Sigmoid colon (tissue), 7 donors: ENCODE results near the gene COL23A1. TPM values are rescaled to one million over a fixed set of nuclear protein-coding genes. Genes with fewer than 3 reads are reported as not detected.
"Not testable (repeated sequence)": the region's sequence is repeated elsewhere in the genome, so short reads cannot be mapped to it uniquely, and the experiment has no call there.

Source experiments
- DNase-seq: peaks from one replicate; pipeline ENCODE4 v3.0.0-alpha.2; 2019
- H3K27ac ChIP-seq, 4 donors: fragments of 200-600 bp; sonication (generic); one replicate each; pipeline ENCODE4 v1.5.1; 2016 to 2019; ENCODE audit warnings: mild to moderate bottlenecking in 1 of 4
- H3K27me3 ChIP-seq, 3 donors: fragments of 200-600 bp; sonication (generic); one replicate each; pipeline ENCODE4 v1.5.1; 2019; ENCODE audit warnings: mild to moderate bottlenecking in 1 of 3
- H3K36me3 ChIP-seq, 4 donors: fragments of 200-600 bp; sonication (generic); one replicate each; pipeline ENCODE4 v1.5.1; 2016 to 2019
- H3K4me1 ChIP-seq, 4 donors: fragments of 200-600 bp; sonication (generic); one replicate each; pipeline ENCODE4 v1.5.1; 2017 to 2019
- H3K4me3 ChIP-seq, 4 donors: fragments of 200-600 bp; sonication (generic); one replicate each; pipeline ENCODE4 v1.5.1; 2017 to 2019; ENCODE audit warnings: mild to moderate bottlenecking in 2 of 4, moderate library complexity in 1 of 4
- H3K9me3 ChIP-seq, 4 donors: fragments of 200-600 bp in 3 of 4; sonication (generic) in 3 of 4; one replicate each; pipeline versions ENCODE4 v1.5.1 to v1.6.1; 2013 to 2019
- CTCF ChIP-seq, 4 experiments: fragments of 450-650 bp in 3 of 4; fragments of 200-600 bp in 1 of 4; IDR thresholded peaks; one replicate each; pipeline ENCODE4 v1.5.1; 2016 to 2019; ENCODE audit warnings: antibody characterized with exemption in 4 of 4, mild to moderate bottlenecking in 3 of 4, moderate library complexity in 2 of 4
- EP300 ChIP-seq, 4 donors: sonication (generic); formaldehyde crosslinking; IDR thresholded peaks; one replicate each; pipeline ENCODE4 v1.6.1; 2017; ENCODE audit warnings: antibody characterized with exemption in 4 of 4
- POLR2A ChIP-seq, 2 donors: fragments of 450-650 bp; IDR thresholded peaks; one replicate each; pipeline ENCODE4 v1.6.1; 2016; ENCODE audit warnings: antibody characterized with exemption in 2 of 2, mild to moderate bottlenecking in 2 of 2, moderate library complexity in 2 of 2
- POLR2AphosphoS5 ChIP-seq, 4 donors: sonication (generic); formaldehyde crosslinking; IDR thresholded peaks; one replicate each; pipeline ENCODE4 v1.6.1; 2017; ENCODE audit warnings: antibody characterized with exemption in 4 of 4
- WGBS, 2 donors: extraction: QIAGEN DNeasy Blood & Tissue Kit; methylation state at CpG; one replicate each; pipeline ENCODE4 v1.1.7; 2013; 5-methylcytosine and 5-hydroxymethylcytosine counted together
- intact Hi-C: fragments of 100-400 bp; cut with DNase I; formaldehyde crosslinking; loops from one replicate; pipeline ENCODE4 v1.15.1; 2023
- polyA plus RNA-seq, 3 donors: library from polyadenylated mRNA; stranded (reverse); fragments of 200-250 nt; gene quantifications; one replicate each; pipeline ENCODE4 v1.2.3, GENCODE V29; 2013
- total RNA-seq, 4 donors: library from RNA; depleted of rRNA; stranded (reverse); fragments of >200 nt; gene quantifications; one replicate each; pipeline ENCODE4 v1.1.0, GENCODE V29; 2016
- donor health status: healthy with polysubstance abuse.
- donor health status: Bipolar disorder and iron deficiency.
- donor health status: healthy.

COL23A1 gene
- total and polyA plus RNA-seq, 7 donors: 0.28 to 1.2 (median 0.57) TPM; not detected in 1

GRCh38 chr5:178241688-178242231 is 348.4 kb downstream of the COL23A1 start:
- TF ChIP-seq CTCF (IDR thresholded peaks at IDR 0.05) (no peak), POLR2A (IDR thresholded peaks at IDR 0.05) (no peak), POLR2AphosphoS5 (IDR thresholded peaks at IDR 0.05) (no peak), EP300 (IDR thresholded peaks at IDR 0.05) (no peak)
- Histone ChIP-seq H3K4me3 (no peak overlapping the region), H3K27me3 (no peaks in the 10 kb centered on the region), H3K27ac (peak overlapping the region in 2 of 4 donors; percentile 7 to 49), H3K36me3 (no peaks in the 10 kb centered on the region), H3K9me3 (no peaks in the 10 kb centered on the region), H3K4me1 (no peaks in the 10 kb centered on the region)
- WGBS, 2 donors: 78 to 84% methylated on average over 15 of the region's 15 CpGs
- intact Hi-C loops: no loop called here
- no peak for DNase-seq

- H3K9me3 ChIP-seq: no peaks in the 10 kb centered on the region
- 49 to 76% methylated on average over 8 of the region's 8 CpGs for WGBS, 2 donors
- H3K4me3 ChIP-seq: no peak overlapping the region
- H3K36me3 ChIP-seq: no peaks in the 10 kb centered on the region
- H3K4me1 ChIP-seq: no peaks in the 10 kb centered on the region
- DNase-seq: no peak
- intact Hi-C loops: no loop called here
- TF ChIP-seq CTCF (IDR thresholded peaks at IDR 0.05): no peak
- no peak for TF ChIP-seq POLR2A (IDR thresholded peaks at IDR 0.05)
- no peak for TF ChIP-seq EP300 (IDR thresholded peaks at IDR 0.05)
- no peak for TF ChIP-seq POLR2AphosphoS5 (IDR thresholded peaks at IDR 0.05)
- H3K27ac ChIP-seq: peak overlapping the region in 2 of 4 donors; percentile 7 to 49
- no peaks in the 10 kb centered on the region for H3K27me3 ChIP-seq
Observed at GRCh38 chr5:178241231-178241663, 348.9 kb downstream of the COL23A1 start.

- intact Hi-C loops: no loop called here
- no peak overlapping the region for H3K4me3 ChIP-seq
- peak overlapping the region in 2 of 4 donors; percentile 26 to 49 for H3K27ac ChIP-seq
- no peaks in the 10 kb centered on the region for H3K27me3 ChIP-seq
- 52 to 84% methylated on average over 9 of the region's 9 CpGs for WGBS, 2 donors
- TF ChIP-seq EP300 (IDR thresholded peaks at IDR 0.05) (no peak), POLR2A (IDR thresholded peaks at IDR 0.05) (no peak), POLR2AphosphoS5 (IDR thresholded peaks at IDR 0.05) (no peak), CTCF (IDR thresholded peaks at IDR 0.05) (no peak)
- H3K9me3 ChIP-seq: no peaks in the 10 kb centered on the region
- H3K36me3 ChIP-seq: no peaks in the 10 kb centered on the region
- DNase-seq: no peak
- H3K4me1 ChIP-seq: no peaks in the 10 kb centered on the region
Observed at GRCh38 chr5:178240766-178241165, 349.4 kb downstream of the COL23A1 start.

- TF ChIP-seq CTCF (IDR thresholded peaks at IDR 0.05) (no peak), POLR2AphosphoS5 (IDR thresholded peaks at IDR 0.05) (no peak), EP300 (IDR thresholded peaks at IDR 0.05) (no peak), POLR2A (IDR thresholded peaks at IDR 0.05) (no peak)
- 79 to 91% methylated on average over 19 of the region's 19 CpGs for WGBS, 2 donors
- no peak for DNase-seq
- Histone ChIP-seq H3K4me3 (no peak overlapping the region), H3K27ac (peak overlapping the region in 2 of 4 donors; percentile 26 to 49), H3K27me3 (no peaks in the 10 kb centered on the region), H3K36me3 (no peaks in the 10 kb centered on the region), H3K4me1 (no peaks in the 10 kb centered on the region), H3K9me3 (no peaks in the 10 kb centered on the region)
- intact Hi-C loops: no loop called here
Observed at GRCh38 chr5:178240341-178240741, 349.9 kb downstream of the COL23A1 start.

- H3K4me1 ChIP-seq, H3K27me3 ChIP-seq, H3K9me3 ChIP-seq, DNase-seq, H3K4me3 ChIP-seq, H3K36me3 ChIP-seq, intact Hi-C loops: not testable (repeated sequence)
- H3K27ac ChIP-seq: peak overlapping the region in 2 of 4 donors; percentile 26 to 49
- 48 to 91% methylated on average over 16 of the region's 16 CpGs for WGBS, 2 donors
Observed at GRCh38 chr5:178239626-178240301, 350.4 kb downstream of the COL23A1 start.
